PC-9 (cell line): ENCODE measurements around the gene LRP1B.

ENCODE experiments used
- EZH2 ChIP-seq: fragments of 200-600 bp; sonication (generic); IDR thresholded peaks from 2 replicates; pipeline ENCODE4 v1.8.0; 2017; ENCODE audit warnings: antibody characterized with exemption, low read depth
- TF ChIP-seq, protein P1 (sequence below): fragments of 200-600 bp; sonication (generic); conservative IDR thresholded peaks from 2 replicates; pipeline ENCODE4 v1.6.1; 2017; ENCODE audit warnings: mixed run types, antibody characterized with exemption, mild to moderate bottlenecking, moderate library complexity

DNA sequence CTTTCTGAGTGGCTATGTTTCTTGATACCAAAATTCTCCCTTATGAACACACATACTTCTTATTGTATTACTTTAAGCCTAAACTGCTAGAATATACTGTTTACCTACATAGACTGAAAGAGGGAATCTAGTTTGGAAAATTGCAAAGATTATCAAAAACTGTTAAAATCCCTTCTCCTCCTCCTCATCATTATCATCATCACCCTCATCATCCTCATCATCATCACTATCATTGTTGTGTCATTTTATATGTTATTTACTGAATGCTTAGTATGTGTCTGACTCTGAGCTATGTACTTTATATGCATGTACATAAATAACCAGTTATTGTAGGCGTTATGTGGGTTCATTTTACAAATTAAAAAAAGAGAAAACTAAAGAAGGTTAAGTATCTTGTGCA is 19.6 kb upstream of the LRP1B start:
- TF ChIP-seq, protein P1, sequence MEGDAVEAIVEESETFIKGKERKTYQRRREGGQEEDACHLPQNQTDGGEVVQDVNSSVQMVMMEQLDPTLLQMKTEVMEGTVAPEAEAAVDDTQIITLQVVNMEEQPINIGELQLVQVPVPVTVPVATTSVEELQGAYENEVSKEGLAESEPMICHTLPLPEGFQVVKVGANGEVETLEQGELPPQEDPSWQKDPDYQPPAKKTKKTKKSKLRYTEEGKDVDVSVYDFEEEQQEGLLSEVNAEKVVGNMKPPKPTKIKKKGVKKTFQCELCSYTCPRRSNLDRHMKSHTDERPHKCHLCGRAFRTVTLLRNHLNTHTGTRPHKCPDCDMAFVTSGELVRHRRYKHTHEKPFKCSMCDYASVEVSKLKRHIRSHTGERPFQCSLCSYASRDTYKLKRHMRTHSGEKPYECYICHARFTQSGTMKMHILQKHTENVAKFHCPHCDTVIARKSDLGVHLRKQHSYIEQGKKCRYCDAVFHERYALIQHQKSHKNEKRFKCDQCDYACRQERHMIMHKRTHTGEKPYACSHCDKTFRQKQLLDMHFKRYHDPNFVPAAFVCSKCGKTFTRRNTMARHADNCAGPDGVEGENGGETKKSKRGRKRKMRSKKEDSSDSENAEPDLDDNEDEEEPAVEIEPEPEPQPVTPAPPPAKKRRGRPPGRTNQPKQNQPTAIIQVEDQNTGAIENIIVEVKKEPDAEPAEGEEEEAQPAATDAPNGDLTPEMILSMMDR = no peak
- no peak for TF ChIP-seq EZH2
